ENCODE measurements around the gene MITF. TPM values are rescaled to one million over a fixed set of nuclear protein-coding genes. Genes with fewer than 3 reads are reported as not detected.

MITF gene
- total RNA-seq, 1 donor from 2014 or later: 0.25 TPM

DNA sequence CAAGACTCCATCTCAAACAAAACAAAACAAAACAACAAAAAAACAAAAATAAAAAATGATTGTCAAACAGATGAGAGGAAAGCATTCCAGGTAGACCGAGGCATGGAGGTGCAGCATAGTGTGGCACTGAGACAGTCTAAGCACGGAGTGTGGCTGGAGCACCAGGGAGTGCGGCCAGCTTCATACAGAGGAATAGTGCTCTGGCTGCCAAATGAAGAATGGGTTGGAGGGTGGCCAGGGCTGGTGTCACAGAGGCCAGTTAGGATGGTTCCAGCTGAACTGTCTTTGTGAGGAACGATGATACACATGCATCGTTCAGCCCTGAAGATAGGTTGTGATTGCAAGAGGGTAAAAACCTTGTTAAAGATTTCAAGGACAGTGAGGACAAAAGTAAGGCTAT, 28.3 kb downstream of the MITF start:
- DNase-seq: no peak
- Mint-ChIP-seq H3K36me3 (ENCODE audit: unreplicated experiment) (no peaks in the 10 kb centered on the region), H3K27me3 (ENCODE audit: unreplicated experiment) (peaks cover 4% of the 10 kb centered on the region), H3K4me1 (ENCODE audit: low read depth, unreplicated experiment) (peaks cover 15% of the 10 kb centered on the region), H3K27ac (ENCODE audit: unreplicated experiment) (no peak overlapping the region), H3K4me3 (ENCODE audit: unreplicated experiment) (no peak overlapping the region), H3K9me3 (ENCODE audit: unreplicated experiment) (no peaks in the 10 kb centered on the region)
- TF ChIP-seq, protein P1, sequence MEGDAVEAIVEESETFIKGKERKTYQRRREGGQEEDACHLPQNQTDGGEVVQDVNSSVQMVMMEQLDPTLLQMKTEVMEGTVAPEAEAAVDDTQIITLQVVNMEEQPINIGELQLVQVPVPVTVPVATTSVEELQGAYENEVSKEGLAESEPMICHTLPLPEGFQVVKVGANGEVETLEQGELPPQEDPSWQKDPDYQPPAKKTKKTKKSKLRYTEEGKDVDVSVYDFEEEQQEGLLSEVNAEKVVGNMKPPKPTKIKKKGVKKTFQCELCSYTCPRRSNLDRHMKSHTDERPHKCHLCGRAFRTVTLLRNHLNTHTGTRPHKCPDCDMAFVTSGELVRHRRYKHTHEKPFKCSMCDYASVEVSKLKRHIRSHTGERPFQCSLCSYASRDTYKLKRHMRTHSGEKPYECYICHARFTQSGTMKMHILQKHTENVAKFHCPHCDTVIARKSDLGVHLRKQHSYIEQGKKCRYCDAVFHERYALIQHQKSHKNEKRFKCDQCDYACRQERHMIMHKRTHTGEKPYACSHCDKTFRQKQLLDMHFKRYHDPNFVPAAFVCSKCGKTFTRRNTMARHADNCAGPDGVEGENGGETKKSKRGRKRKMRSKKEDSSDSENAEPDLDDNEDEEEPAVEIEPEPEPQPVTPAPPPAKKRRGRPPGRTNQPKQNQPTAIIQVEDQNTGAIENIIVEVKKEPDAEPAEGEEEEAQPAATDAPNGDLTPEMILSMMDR (IDR thresholded peaks at IDR 0.05; ENCODE audit: partially characterized antibody, unreplicated experiment): no peak

DNA sequence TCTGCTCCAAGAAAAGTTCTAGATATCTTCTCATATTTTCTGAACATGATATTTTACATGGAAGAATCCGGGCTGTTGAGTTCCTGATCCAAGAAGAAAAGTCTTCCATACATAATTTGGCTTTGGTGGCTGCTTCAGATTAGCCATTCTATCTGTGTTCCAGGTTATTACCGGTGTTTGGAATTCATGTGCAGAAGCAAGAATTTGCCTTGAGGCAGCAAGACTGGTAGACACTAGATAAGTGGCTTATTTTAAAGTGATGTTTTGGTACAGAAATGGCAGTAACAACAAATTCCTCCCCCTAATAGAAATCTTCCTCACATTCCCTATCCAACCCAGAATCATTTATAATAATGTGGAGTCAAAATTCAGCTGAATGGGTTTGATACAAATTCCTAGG, 29.2 kb downstream of the MITF start:
- H3K27me3 Mint-ChIP-seq (ENCODE audit: unreplicated experiment): peaks cover 2% of the 10 kb centered on the region
- no peak overlapping the region for H3K27ac Mint-ChIP-seq (ENCODE audit: unreplicated experiment)
- peaks cover 14% of the 10 kb centered on the region for H3K4me1 Mint-ChIP-seq (ENCODE audit: low read depth, unreplicated experiment)
- no peaks in the 10 kb centered on the region for H3K9me3 Mint-ChIP-seq (ENCODE audit: unreplicated experiment)
- DNase-seq: no peak
- no peaks in the 10 kb centered on the region for H3K36me3 Mint-ChIP-seq (ENCODE audit: unreplicated experiment)
- TF ChIP-seq, protein P1 (IDR thresholded peaks at IDR 0.05; ENCODE audit: partially characterized antibody, unreplicated experiment): no peak
- no peak overlapping the region for H3K4me3 Mint-ChIP-seq (ENCODE audit: unreplicated experiment)

DNA sequence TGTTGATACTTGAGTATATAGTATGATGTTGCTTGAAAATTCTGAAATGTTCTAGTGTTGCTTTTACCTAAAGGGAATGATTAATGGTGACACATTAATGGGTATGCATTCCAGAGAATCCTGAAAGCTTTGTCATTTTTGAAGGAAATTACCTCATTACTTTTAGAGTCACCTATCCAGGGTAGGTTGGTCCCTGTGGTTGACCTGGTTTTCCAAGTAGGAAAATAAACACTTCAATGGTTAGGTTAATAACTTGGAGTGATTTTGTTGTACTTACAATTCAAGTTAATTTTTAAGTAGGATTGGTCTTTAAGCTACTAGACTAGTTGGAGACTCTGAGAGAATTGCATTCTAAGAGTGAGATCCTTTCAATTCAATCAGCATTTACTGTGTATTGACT, 31.0 kb downstream of the MITF start:
- Mint-ChIP-seq H3K9me3 (ENCODE audit: unreplicated experiment) (no peaks in the 10 kb centered on the region), H3K4me3 (ENCODE audit: unreplicated experiment) (no peak overlapping the region), H3K36me3 (ENCODE audit: unreplicated experiment) (peaks cover 4% of the 10 kb centered on the region), H3K4me1 (ENCODE audit: low read depth, unreplicated experiment) (no peaks in the 10 kb centered on the region), H3K27ac (ENCODE audit: unreplicated experiment) (no peak overlapping the region), H3K27me3 (ENCODE audit: unreplicated experiment) (no peaks in the 10 kb centered on the region)
- TF ChIP-seq, protein P1 (IDR thresholded peaks at IDR 0.05; ENCODE audit: partially characterized antibody, unreplicated experiment): no peak
- DNase-seq: no peak

DNA sequence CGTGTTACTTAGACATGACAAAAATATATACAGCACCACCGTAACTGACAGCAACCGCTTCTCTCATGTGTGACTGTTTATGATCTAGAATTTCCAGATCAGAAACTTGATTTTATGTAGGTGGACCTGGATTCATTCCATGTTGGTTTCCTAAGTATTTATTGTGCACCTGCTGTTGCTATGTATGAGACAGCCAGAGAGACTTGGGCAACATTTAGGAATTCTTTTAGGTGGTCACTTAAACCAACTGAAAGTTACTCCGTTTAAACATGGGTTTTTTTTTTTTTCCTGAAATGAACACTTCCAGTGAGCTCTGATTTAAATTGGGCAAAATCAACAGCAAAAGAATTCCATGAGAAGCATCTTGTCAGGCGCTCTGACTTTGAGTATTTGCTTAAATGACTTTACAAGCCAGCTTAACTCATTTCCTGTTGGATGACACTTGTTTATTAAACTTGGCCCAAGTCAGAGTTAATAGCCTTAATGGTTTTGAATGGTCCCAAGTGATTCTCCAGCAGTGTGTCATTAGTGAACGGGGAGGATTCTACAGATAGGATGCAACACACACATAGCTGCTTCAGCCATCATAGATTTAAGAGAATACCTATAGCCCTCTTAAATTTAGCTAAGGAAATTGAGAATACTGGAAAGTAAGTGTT, 31.8 kb downstream of the MITF start:
- Mint-ChIP-seq H3K36me3 (ENCODE audit: unreplicated experiment) (peaks cover 4% of the 10 kb centered on the region), H3K4me3 (ENCODE audit: unreplicated experiment) (no peak overlapping the region), H3K27me3 (ENCODE audit: unreplicated experiment) (no peaks in the 10 kb centered on the region), H3K9me3 (ENCODE audit: unreplicated experiment) (no peaks in the 10 kb centered on the region), H3K27ac (ENCODE audit: unreplicated experiment) (no peak overlapping the region), H3K4me1 (ENCODE audit: low read depth, unreplicated experiment) (no peaks in the 10 kb centered on the region)
- DNase-seq: no peak
- TF ChIP-seq, protein P1 (IDR thresholded peaks at IDR 0.05; ENCODE audit: partially characterized antibody, unreplicated experiment): no peak

DNA sequence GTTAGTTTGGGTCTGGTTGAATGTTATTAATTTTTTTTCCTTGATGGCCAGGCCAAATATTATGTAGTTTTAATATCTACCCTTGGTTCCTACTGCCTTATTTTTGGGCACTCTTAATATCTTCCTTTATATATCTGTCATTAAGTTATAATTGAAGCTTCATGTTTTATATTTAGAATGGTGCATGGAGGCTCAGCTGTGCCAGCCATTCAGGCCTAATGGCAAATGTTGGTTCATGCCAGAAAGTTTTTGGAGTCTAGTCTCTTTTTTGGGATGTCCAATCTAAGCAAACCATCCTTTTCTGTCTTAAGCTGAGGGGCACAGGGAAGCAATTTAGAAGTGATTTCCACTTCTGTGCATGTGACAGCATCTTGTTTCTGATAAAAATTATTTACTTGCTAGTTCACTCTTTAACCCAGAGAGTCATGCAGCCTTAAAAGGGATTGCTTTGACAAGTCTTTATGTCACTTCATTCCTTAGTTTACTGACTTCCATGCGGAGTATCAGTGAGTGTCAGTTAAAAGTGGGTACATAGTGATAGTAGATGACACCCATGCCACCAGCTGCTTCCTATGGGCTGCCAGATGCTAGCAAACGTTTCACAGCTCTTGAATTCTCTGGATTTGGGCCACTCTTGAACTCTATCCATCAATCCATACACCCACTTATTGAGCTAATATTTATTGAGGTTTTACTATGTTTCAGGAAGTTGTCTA, 33.0 kb downstream of the MITF start:
- Mint-ChIP-seq H3K27me3 (ENCODE audit: unreplicated experiment) (no peaks in the 10 kb centered on the region), H3K27ac (ENCODE audit: unreplicated experiment) (no peak overlapping the region), H3K4me3 (ENCODE audit: unreplicated experiment) (no peak overlapping the region), H3K9me3 (ENCODE audit: unreplicated experiment) (no peaks in the 10 kb centered on the region), H3K4me1 (ENCODE audit: low read depth, unreplicated experiment) (no peaks in the 10 kb centered on the region), H3K36me3 (ENCODE audit: unreplicated experiment) (peaks cover 4% of the 10 kb centered on the region)
- DNase-seq: no peak
- TF ChIP-seq, protein P1 (IDR thresholded peaks at IDR 0.05; ENCODE audit: partially characterized antibody, unreplicated experiment): no peak
